ENCODE data around the gene AGBL1.

GRCh38 chr15:86328658-86329057 is 249.0 kb downstream of the AGBL1 start:
- no peak for TF ChIP-seq EZH2phosphoT487 (IDR thresholded peaks at IDR 0.05; ENCODE audit: unreplicated experiment)
- TF ChIP-seq, protein P1, sequence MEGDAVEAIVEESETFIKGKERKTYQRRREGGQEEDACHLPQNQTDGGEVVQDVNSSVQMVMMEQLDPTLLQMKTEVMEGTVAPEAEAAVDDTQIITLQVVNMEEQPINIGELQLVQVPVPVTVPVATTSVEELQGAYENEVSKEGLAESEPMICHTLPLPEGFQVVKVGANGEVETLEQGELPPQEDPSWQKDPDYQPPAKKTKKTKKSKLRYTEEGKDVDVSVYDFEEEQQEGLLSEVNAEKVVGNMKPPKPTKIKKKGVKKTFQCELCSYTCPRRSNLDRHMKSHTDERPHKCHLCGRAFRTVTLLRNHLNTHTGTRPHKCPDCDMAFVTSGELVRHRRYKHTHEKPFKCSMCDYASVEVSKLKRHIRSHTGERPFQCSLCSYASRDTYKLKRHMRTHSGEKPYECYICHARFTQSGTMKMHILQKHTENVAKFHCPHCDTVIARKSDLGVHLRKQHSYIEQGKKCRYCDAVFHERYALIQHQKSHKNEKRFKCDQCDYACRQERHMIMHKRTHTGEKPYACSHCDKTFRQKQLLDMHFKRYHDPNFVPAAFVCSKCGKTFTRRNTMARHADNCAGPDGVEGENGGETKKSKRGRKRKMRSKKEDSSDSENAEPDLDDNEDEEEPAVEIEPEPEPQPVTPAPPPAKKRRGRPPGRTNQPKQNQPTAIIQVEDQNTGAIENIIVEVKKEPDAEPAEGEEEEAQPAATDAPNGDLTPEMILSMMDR (conservative IDR thresholded peaks at IDR 0.05; ENCODE audit: low read depth in 2 of 2), result no peak
- TF ChIP-seq CREB1 (CRISPR knock-in tag; IDR thresholded peaks at IDR 0.05; ENCODE audit: low read depth), result no peak
- TF ChIP-seq NANOG (IDR thresholded peaks at IDR 0.05; ENCODE audit: borderline replicate concordance), result no peak
- TF ChIP-seq, protein P2, sequence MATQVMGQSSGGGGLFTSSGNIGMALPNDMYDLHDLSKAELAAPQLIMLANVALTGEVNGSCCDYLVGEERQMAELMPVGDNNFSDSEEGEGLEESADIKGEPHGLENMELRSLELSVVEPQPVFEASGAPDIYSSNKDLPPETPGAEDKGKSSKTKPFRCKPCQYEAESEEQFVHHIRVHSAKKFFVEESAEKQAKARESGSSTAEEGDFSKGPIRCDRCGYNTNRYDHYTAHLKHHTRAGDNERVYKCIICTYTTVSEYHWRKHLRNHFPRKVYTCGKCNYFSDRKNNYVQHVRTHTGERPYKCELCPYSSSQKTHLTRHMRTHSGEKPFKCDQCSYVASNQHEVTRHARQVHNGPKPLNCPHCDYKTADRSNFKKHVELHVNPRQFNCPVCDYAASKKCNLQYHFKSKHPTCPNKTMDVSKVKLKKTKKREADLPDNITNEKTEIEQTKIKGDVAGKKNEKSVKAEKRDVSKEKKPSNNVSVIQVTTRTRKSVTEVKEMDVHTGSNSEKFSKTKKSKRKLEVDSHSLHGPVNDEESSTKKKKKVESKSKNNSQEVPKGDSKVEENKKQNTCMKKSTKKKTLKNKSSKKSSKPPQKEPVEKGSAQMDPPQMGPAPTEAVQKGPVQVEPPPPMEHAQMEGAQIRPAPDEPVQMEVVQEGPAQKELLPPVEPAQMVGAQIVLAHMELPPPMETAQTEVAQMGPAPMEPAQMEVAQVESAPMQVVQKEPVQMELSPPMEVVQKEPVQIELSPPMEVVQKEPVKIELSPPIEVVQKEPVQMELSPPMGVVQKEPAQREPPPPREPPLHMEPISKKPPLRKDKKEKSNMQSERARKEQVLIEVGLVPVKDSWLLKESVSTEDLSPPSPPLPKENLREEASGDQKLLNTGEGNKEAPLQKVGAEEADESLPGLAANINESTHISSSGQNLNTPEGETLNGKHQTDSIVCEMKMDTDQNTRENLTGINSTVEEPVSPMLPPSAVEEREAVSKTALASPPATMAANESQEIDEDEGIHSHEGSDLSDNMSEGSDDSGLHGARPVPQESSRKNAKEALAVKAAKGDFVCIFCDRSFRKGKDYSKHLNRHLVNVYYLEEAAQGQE (IDR thresholded peaks at IDR 0.05; ENCODE audit: unreplicated experiment), result peak; percentile 66
- no peak for TF ChIP-seq POLR2AphosphoS5 (IDR thresholded peaks at IDR 0.05; ENCODE audit: low read depth)
- no peak for TF ChIP-seq EZH2 (IDR thresholded peaks at IDR 0.05; ENCODE audit: low read depth, unreplicated experiment)

All from GM23338 (cell line).